HG03196 (cell line): Measurements from ENCODE around the gene DDT.
"Not testable (repeated sequence)": the region's sequence is repeated elsewhere in the genome, so short reads cannot be mapped to it uniquely, and the experiment has no call there.

Experiments
- ATAC-seq: cut with Tn5 transposase; IDR thresholded peaks from one replicate; pipeline ENCODE4 v1.9.1; 2021; ENCODE audit not compliant: unreplicated experiment

The DDT gene

GRCh38 chr22:23953485-23953884, 20.8 kb downstream of the DDT start:
- ATAC-seq: not testable (repeated sequence)

GRCh38 chr22:23952794-23953405, 21.3 kb downstream of the DDT start:
- ATAC-seq: not testable (repeated sequence)

GRCh38 chr22:23951383-23951782, 22.9 kb downstream of the DDT start:
- not testable (repeated sequence) for ATAC-seq

GRCh38 chr22:23949764-23950163, 24.5 kb downstream of the DDT start:
- not testable (repeated sequence) for ATAC-seq

GRCh38 chr22:23947391-23947790, 26.9 kb downstream of the DDT start:
- not testable (repeated sequence) for ATAC-seq

GRCh38 chr22:23940166-23940565, 34.1 kb downstream of the DDT start:
- not testable (repeated sequence) for ATAC-seq

GRCh38 chr22:23939017-23939357, 35.3 kb downstream of the DDT start:
- no peak for ATAC-seq

GRCh38 chr22:23938328-23939016, 35.8 kb downstream of the DDT start:
- ATAC-seq: no peak

- no peak for ATAC-seq
Measured at GRCh38 chr22:23926561-23926960, 47.7 kb downstream of the DDT start.

GRCh38 chr22:23925020-23925606, 49.1 kb downstream of the DDT start:
- ATAC-seq: no peak

- ATAC-seq: no peak
Measured at GRCh38 chr22:23922921-23923320, 51.3 kb downstream of the DDT start.

GRCh38 chr22:23921586-23922201, 52.5 kb downstream of the DDT start:
- not testable (repeated sequence) for ATAC-seq
